Spleen (tissue), 7 donors: ENCODE measurements around the gene SLC35F6.

ENCODE experiments used
- CTCF ChIP-seq, 11 experiments: fragments of 200-600 bp in 7 of 11; fragments of 450-650 bp in 4 of 11; sonication (generic) in 4 of 11; IDR thresholded peaks in 8 of 11; conservative IDR thresholded peaks in 3 of 11; 1 replicate in 7 of 11; 2 replicates in 4 of 11; pipeline versions ENCODE4 v1.4.0 to v1.8.0; 2016 to 2021; ENCODE audit warnings: antibody characterized with exemption in 11 of 11, inconsistent platforms in 4 of 11, mild to moderate bottlenecking in 1 of 11
- POLR2A ChIP-seq, 3 donors: fragments of 450-650 bp; IDR thresholded peaks; one replicate each; pipeline ENCODE4 v1.5.1; 2017; ENCODE audit warnings: antibody characterized with exemption in 3 of 3, mild to moderate bottlenecking in 1 of 3
- donor health status: DM: no; HTN: no; CAD: no; lungs with moderate emphysema.
- donor health status: DM: no; HTN: no; CAD: no.
- donor health status: DM: no; HTN: no; CAD: no.

- TF ChIP-seq POLR2A (IDR thresholded peaks at IDR 0.05) (no peak), CTCF (IDR thresholded peaks at IDR 0.05 in 8 of 11, conservative IDR thresholded peaks at IDR 0.05 in 3 of 11) (no peak)
Measured at GRCh38 chr2:26784570-26785234, 20.6 kb downstream of the SLC35F6 start.
